H9 (cell line): Measurements from ENCODE around the gene KIF26B. TPM values are rescaled to one million over a fixed set of nuclear protein-coding genes. Genes with fewer than 3 reads are reported as not detected.
"Not testable (repeated sequence)": the region's sequence is repeated elsewhere in the genome, so short reads cannot be mapped to it uniquely, and the experiment has no call there.

Experiments used
- DNase-seq: peaks from one replicate; pipeline ENCODE4 v3.0.0-alpha.2; 2017
- H2AFZ ChIP-seq: one replicate; pipeline ENCODE4 v1.6.1; 2013; ENCODE audit warnings: mild to moderate bottlenecking, low read length, control low read depth, moderate library complexity
- H2AK5ac ChIP-seq: 2 replicates; pipeline ENCODE4 v1.6.1; 2013; ENCODE audit warnings: low read length, control low read depth, mixed read lengths; ENCODE audit not compliant: insufficient read length
- H2BK120ac ChIP-seq: one replicate; pipeline ENCODE4 v1.6.1; 2013; ENCODE audit warnings: low read depth, mild to moderate bottlenecking, low read length, control low read depth, inconsistent platforms; ENCODE audit not compliant: poor library complexity, severe bottlenecking
- H2BK12ac ChIP-seq: 2 replicates; pipeline ENCODE4 v1.6.1; 2013; ENCODE audit warnings: low read length, control low read depth, mixed read lengths, low read depth; ENCODE audit not compliant: insufficient read length
- H2BK15ac ChIP-seq: 2 replicates; pipeline ENCODE4 v1.6.1; 2013; ENCODE audit warnings: low read depth, low read length, control low read depth
- H2BK20ac ChIP-seq: one replicate; pipeline ENCODE4 v1.6.1; 2013; ENCODE audit warnings: low read depth, mild to moderate bottlenecking, low read length, control low read depth, inconsistent platforms; ENCODE audit not compliant: poor library complexity, severe bottlenecking
- H2BK5ac ChIP-seq: 2 replicates; pipeline ENCODE4 v1.6.1; 2013; ENCODE audit warnings: low read length, control low read depth, mixed read lengths; ENCODE audit not compliant: insufficient read length
- H3K14ac ChIP-seq: 2 replicates; pipeline ENCODE4 v1.6.1; 2013; ENCODE audit warnings: low read length, control low read depth; ENCODE audit not compliant: insufficient read depth
- H3K18ac ChIP-seq: 2 replicates; pipeline ENCODE4 v1.6.1; 2013; ENCODE audit warnings: low read depth, mild to moderate bottlenecking, mixed read lengths, low read length, control low read depth; ENCODE audit not compliant: insufficient read length
- H3K23ac ChIP-seq: 2 replicates; pipeline ENCODE4 v1.6.1; 2013; ENCODE audit warnings: low read length, control low read depth, mixed read lengths, low read depth; ENCODE audit not compliant: insufficient read length
- H3K23me2 ChIP-seq: 2 replicates; pipeline ENCODE4 v1.6.1; 2013; ENCODE audit warnings: low read depth, mild to moderate bottlenecking, mixed read lengths, low read length, control low read depth; ENCODE audit not compliant: insufficient read length, poor library complexity, severe bottlenecking
- H3K27ac ChIP-seq: 2 replicates; pipeline ENCODE4 v1.5.1; 2013; ENCODE audit warnings: low read length, control low read depth, mixed read lengths, low read depth; ENCODE audit not compliant: insufficient read length
- H3K27me3 ChIP-seq: 2 replicates; pipeline ENCODE4 v1.6.1; 2013; ENCODE audit warnings: low read length, control low read depth, inconsistent platforms; ENCODE audit not compliant: insufficient read depth
- H3K4ac ChIP-seq: 2 replicates; pipeline ENCODE4 v1.6.1; 2013; ENCODE audit warnings: low read depth, mild to moderate bottlenecking, control low read depth, inconsistent platforms, low read length, moderate library complexity
- H3K4me1 ChIP-seq: 2 replicates; pipeline ENCODE4 v1.6.1; 2013; ENCODE audit warnings: low read length, control low read depth, inconsistent platforms; ENCODE audit not compliant: insufficient read depth
- H3K4me2 ChIP-seq: 2 replicates; pipeline ENCODE4 v1.6.1; 2013; ENCODE audit warnings: low read length, control low read depth, mixed read lengths; ENCODE audit not compliant: insufficient read length, insufficient read depth
- H3K56ac ChIP-seq: 2 replicates; pipeline ENCODE4 v1.6.1; 2013; ENCODE audit warnings: low read depth, mild to moderate bottlenecking, mixed read lengths, low read length, control low read depth; ENCODE audit not compliant: insufficient read length
- H3K79me1 ChIP-seq: 2 replicates; pipeline ENCODE4 v1.6.1; 2013; ENCODE audit warnings: low read depth, mild to moderate bottlenecking, moderate library complexity, low read length, control low read depth, inconsistent platforms; ENCODE audit not compliant: insufficient read depth, poor library complexity, severe bottlenecking
- H3K79me2 ChIP-seq: 2 replicates; pipeline ENCODE4 v1.6.1; 2013; ENCODE audit warnings: low read length, control low read depth, inconsistent platforms; ENCODE audit not compliant: insufficient read depth
- H3K9ac ChIP-seq: 2 replicates; pipeline ENCODE4 v1.6.1; 2013; ENCODE audit warnings: low read length, control low read depth, mixed read lengths; ENCODE audit not compliant: insufficient read length; ENCODE audit errors: extremely low read depth
- H3K9me3 ChIP-seq: one replicate; pipeline ENCODE4 v1.6.1; 2013; ENCODE audit warnings: low read depth, low read length, inconsistent platforms; ENCODE audit not compliant: control insufficient read depth
- H3T11ph ChIP-seq: one replicate; pipeline ENCODE4 v1.6.1; 2013; ENCODE audit warnings: mild to moderate bottlenecking, low read length, control low read depth, inconsistent platforms
- H4K20me1 ChIP-seq: one replicate; pipeline ENCODE4 v1.6.1; 2013; ENCODE audit not compliant: control insufficient read depth, insufficient read length, insufficient read depth
- H4K5ac ChIP-seq: 2 replicates; pipeline ENCODE4 v1.6.1; 2013; ENCODE audit warnings: low read depth, mild to moderate bottlenecking, mixed read lengths, low read length, control low read depth; ENCODE audit not compliant: insufficient read length
- H4K8ac ChIP-seq: replicated peaks from 2 replicates; pipeline ENCODE4 v1.6.1; 2013; ENCODE audit warnings: low read length, control low read depth, mixed read lengths, low read depth; ENCODE audit not compliant: insufficient read length
- H4K91ac ChIP-seq: 2 replicates; pipeline ENCODE4 v1.6.1; 2013; ENCODE audit warnings: low read depth, mild to moderate bottlenecking, moderate library complexity, mixed read lengths, low read length, control low read depth; ENCODE audit not compliant: insufficient read length
- H3K27ac Mint-ChIP-seq, 3 experiments: 2 replicates in 2 of 3; 3 replicates in 1 of 3; pipeline ENCODE4 v1.8.0; 2020 to 2021; ENCODE audit warnings: mixed read lengths in 3 of 3, mild to moderate bottlenecking in 1 of 3, moderate library complexity in 1 of 3
- H3K27me3 Mint-ChIP-seq: 2 replicates; pipeline ENCODE4 v1.8.0; 2021; ENCODE audit warnings: low read depth, mild to moderate bottlenecking, moderate library complexity, mixed read lengths
- H3K36me3 Mint-ChIP-seq, 3 experiments: 2 replicates in 2 of 3; 3 replicates in 1 of 3; pipeline ENCODE4 v1.8.0; 2020 to 2021; ENCODE audit warnings: low read depth in 3 of 3, mixed read lengths in 3 of 3; ENCODE audit not compliant: insufficient read depth in 1 of 3
- H3K4me1 Mint-ChIP-seq, 2 experiments: 2 replicates each; pipeline ENCODE4 v1.8.0; 2020; ENCODE audit warnings: mixed read lengths in 2 of 2
- H3K4me3 Mint-ChIP-seq, 2 experiments: 2 replicates in 1 of 2; 3 replicates in 1 of 2; pipeline ENCODE4 v1.8.0; 2020 to 2021; ENCODE audit warnings: mild to moderate bottlenecking in 2 of 2, mixed read lengths in 2 of 2, moderate library complexity in 1 of 2
- H3K9me3 Mint-ChIP-seq, 2 experiments: 2 replicates in 1 of 2; 3 replicates in 1 of 2; pipeline ENCODE4 v1.8.0; 2020; ENCODE audit warnings: mild to moderate bottlenecking in 2 of 2, mixed read lengths in 2 of 2, moderate library complexity in 1 of 2
- WGBS: extraction: QIAGEN DNeasy Blood & Tissue Kit; methylation state at CpG from one replicate; pipeline ENCODE4 v1.1.7; 2013; ENCODE audit warnings: missing lambda C conversion rate, low lambda C conversion rate, mixed read lengths; ENCODE audit not compliant: insufficient read length; ENCODE audit errors: extremely low coverage; 5-methylcytosine and 5-hydroxymethylcytosine counted together
- total RNA-seq: library from RNA; stranded (reverse); gene quantifications from 2 replicates; pipeline ENCODE4 v1.2.1, GENCODE V29; 2021
- TF ChIP-seq, protein P1 (sequence below): fragments of 200-600 bp; sonication (generic); conservative IDR thresholded peaks from 3 replicates; pipeline ENCODE4 v1.8.0; 2021; ENCODE audit warnings: antibody characterized with exemption, mild to moderate bottlenecking

The KIF26B gene
- total RNA-seq, 1 experiment from 2014 or later, result 0.13 TPM

DNA sequence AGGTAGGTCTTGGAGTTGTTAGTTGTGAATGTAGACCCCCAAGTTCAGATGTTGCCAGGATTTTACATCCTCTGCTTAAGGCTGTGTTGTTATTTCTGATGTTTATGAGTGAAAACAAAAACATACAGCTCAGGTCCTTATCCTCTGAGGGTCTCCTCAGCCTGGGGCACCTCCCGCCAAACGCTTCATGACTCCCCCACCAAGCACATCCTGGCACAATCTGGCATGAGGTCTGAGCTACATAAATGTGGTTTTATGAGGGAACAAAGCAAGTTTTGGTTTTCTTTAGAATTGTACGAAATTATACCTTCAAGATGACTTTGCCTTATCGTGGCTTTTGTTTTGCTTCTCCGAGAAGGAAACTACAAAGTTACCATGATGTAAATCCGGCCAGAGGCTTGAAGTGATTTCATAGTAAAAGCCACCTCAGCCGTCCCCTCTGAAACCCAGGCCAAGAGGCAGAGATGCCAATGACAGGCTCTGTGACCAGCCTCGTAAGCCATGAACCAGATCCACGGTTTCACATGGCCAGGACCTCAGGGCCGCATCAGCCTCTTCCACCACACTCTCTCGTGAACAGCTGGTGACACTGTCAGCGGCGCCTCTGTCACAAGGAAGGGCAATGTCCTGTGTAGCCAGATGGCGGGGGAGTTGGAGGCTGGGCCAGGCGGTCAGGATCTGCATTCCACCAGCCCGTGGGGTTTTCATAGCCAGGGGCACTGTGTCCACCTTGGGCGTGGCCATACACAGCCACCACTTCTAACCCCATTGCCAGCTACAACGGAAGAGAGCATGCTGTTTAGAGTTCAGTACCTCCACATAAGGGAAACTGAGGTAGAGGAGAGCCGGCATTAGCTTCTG lies 199.4 kb downstream of the KIF26B start:
- Histone ChIP-seq H3K56ac (no peak overlapping the region), H3K4me1 (no peaks in the 10 kb centered on the region), H4K8ac (no peak overlapping the region), H3K14ac (no peak overlapping the region), H2BK5ac (no peak overlapping the region), H4K91ac (no peak overlapping the region), H3K27ac (no peak overlapping the region), H2BK15ac (no peak overlapping the region), H2BK120ac (no peak overlapping the region), H2AK5ac (no peak overlapping the region), H3K79me1 (no peaks in the 10 kb centered on the region), H3K4me2 (no peak overlapping the region), H3K23me2 (no peaks in the 10 kb centered on the region), H2BK12ac (no peak overlapping the region), H2AFZ (no peak overlapping the region), H3T11ph (no peak overlapping the region), H3K27me3 (no peaks in the 10 kb centered on the region), H3K79me2 (no peaks in the 10 kb centered on the region), H3K23ac (no peak overlapping the region), H3K9ac (no peak overlapping the region), H2BK20ac (no peak overlapping the region), H3K4ac (no peak overlapping the region), H4K20me1 (peaks cover 2% of the 10 kb centered on the region), H3K9me3 (no peaks in the 10 kb centered on the region), H3K18ac (no peak overlapping the region), H4K5ac (no peak overlapping the region)
- H3K9me3 Mint-ChIP-seq, result no peaks in the 10 kb centered on the region
- H3K4me1 Mint-ChIP-seq, result no peaks in the 10 kb centered on the region
- no CpG with 5 or more reads among the region's 19 CpGs for WGBS
- DNase-seq, result no peak
- H3K27me3 Mint-ChIP-seq, result no peaks in the 10 kb centered on the region
- no peak overlapping the region; a peak in 1 of 7 replicates for H3K27ac Mint-ChIP-seq
- H3K4me3 Mint-ChIP-seq, result no peak overlapping the region
- no peaks in the 10 kb centered on the region for H3K36me3 Mint-ChIP-seq
- TF ChIP-seq, protein P1, sequence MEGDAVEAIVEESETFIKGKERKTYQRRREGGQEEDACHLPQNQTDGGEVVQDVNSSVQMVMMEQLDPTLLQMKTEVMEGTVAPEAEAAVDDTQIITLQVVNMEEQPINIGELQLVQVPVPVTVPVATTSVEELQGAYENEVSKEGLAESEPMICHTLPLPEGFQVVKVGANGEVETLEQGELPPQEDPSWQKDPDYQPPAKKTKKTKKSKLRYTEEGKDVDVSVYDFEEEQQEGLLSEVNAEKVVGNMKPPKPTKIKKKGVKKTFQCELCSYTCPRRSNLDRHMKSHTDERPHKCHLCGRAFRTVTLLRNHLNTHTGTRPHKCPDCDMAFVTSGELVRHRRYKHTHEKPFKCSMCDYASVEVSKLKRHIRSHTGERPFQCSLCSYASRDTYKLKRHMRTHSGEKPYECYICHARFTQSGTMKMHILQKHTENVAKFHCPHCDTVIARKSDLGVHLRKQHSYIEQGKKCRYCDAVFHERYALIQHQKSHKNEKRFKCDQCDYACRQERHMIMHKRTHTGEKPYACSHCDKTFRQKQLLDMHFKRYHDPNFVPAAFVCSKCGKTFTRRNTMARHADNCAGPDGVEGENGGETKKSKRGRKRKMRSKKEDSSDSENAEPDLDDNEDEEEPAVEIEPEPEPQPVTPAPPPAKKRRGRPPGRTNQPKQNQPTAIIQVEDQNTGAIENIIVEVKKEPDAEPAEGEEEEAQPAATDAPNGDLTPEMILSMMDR, result no peak

DNA sequence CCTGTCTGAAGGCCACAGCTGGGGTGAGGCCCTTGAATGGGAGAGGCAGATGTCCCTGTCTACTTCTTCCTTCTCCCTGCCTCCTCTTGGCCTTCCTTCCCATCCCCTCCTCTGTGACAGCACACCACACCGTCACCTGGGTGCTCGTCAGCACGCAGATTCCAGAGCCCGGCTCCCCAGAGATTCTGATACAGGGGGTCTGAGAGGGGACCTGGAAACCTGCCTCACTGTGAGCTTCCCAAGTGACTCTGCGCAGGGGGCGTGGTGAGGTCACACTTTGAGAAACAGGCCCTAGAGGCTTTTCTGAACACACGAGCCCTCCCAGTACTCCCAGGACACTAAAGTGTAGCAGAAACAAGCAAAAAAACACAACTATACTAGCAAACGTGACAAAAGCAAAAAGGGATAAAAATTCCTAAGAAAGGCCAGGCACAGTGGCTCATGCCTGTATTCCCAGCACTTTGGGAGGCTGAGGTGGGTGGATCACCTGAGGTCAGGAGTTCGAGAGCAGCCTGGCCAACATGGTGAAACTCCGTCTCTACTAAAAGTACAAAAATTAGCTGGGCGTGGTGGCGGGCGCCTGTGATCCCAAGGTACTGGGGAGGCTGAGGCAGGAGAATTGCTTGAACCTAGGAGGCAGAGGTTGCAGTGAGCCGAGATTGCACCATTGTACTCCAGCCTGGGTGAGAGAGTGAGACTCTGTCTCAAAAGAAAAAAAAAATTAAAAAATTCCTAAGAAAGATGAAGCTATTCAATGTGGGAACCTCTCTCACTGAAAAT lies 201.3 kb downstream of the KIF26B start:
- H3K4me2 ChIP-seq, H3K27ac Mint-ChIP-seq, H3K14ac ChIP-seq, H3K4me1 ChIP-seq, H3K9me3 Mint-ChIP-seq, H3K79me2 ChIP-seq, H3K79me1 ChIP-seq, H3K56ac ChIP-seq, H2BK15ac ChIP-seq, H4K5ac ChIP-seq, H4K8ac ChIP-seq, H4K20me1 ChIP-seq, H2BK5ac ChIP-seq, H4K91ac ChIP-seq, H2AK5ac ChIP-seq, H3K23ac ChIP-seq, H3K23me2 ChIP-seq, H3K4me1 Mint-ChIP-seq, H3K4ac ChIP-seq, H3K18ac ChIP-seq, H3K4me3 Mint-ChIP-seq, H3K27me3 ChIP-seq, H3K36me3 Mint-ChIP-seq, H3K27me3 Mint-ChIP-seq, H2BK12ac ChIP-seq, H3K9me3 ChIP-seq, H3T11ph ChIP-seq, DNase-seq, H3K27ac ChIP-seq, H2BK20ac ChIP-seq, H2AFZ ChIP-seq, H2BK120ac ChIP-seq, H3K9ac ChIP-seq: not testable (repeated sequence)
- no CpG with 5 or more reads among the region's 14 CpGs for WGBS
